ENCODE measurements around the gene ADGRB3. TPM values are rescaled to one million over a fixed set of nuclear protein-coding genes. Genes with fewer than 3 reads are reported as not detected.

ADGRB3 gene
- total RNA-seq, 2 experiments from 2014 or later = not detected

DNA sequence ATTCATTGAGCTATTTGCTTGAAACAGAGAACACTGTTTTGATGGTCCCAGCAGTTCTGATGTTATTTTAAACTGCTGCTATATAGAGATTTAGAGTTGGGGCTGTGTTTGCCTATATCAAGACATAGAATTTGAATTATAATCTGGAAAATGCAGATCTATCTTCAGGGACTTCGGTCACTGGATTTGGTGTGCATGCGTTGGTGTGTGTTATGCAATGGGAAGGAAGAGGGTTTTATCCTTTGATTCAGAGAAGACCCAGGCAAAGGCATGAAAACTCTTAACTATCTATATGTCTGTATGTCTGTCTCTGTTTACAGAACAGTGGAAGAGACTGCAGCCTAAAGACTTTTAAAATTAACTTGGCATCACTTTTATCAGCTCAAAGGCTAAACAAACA lies 2.0 kb downstream of the ADGRB3 start:
- BruUV-seq (replicated peaks) = no TSS peak
- Histone ChIP-seq H3K9me2 (ENCODE audit: insufficient read depth, low read length) (no peaks in the 10 kb centered on the region), H3K36me3 (ENCODE audit: insufficient read depth, low read length) (no peaks in the 10 kb centered on the region), H3K4me3 (ENCODE audit: low read depth, low read length, poor library complexity, severe bottlenecking) (no peak overlapping the region), H3K4me2 (ENCODE audit: low read length) (no peak overlapping the region), H3K9me3 (ENCODE audit: low read length) (no peaks in the 10 kb centered on the region), H3K4me1 (ENCODE audit: insufficient read depth, low read length, poor library complexity, severe bottlenecking) (no peaks in the 10 kb centered on the region), H4K20me1 (ENCODE audit: insufficient read depth, low read length) (no peaks in the 10 kb centered on the region), H2AFZ (ENCODE audit: low read length) (no peak overlapping the region), H3K79me2 (ENCODE audit: insufficient read depth, low read depth, low read length) (no peaks in the 10 kb centered on the region), H3K27ac (ENCODE audit: low read depth, low read length, poor library complexity, severe bottlenecking) (no peak overlapping the region)
- ChIA-PET CTCF (ENCODE audit: unreplicated experiment) (no interaction called here), POLR2A (no interaction called here)
- DNase-seq (ENCODE audit: low spot score) = no peak
- intact Hi-C loops (cut with micrococcal nuclease; ENCODE audit: unreplicated experiment) = loop anchor here (5.0 kb wide), 2 partner anchors 330 to 1470 kb away; no protein-coding TSS in a partner anchor
- TF ChIP-seq, protein P1, sequence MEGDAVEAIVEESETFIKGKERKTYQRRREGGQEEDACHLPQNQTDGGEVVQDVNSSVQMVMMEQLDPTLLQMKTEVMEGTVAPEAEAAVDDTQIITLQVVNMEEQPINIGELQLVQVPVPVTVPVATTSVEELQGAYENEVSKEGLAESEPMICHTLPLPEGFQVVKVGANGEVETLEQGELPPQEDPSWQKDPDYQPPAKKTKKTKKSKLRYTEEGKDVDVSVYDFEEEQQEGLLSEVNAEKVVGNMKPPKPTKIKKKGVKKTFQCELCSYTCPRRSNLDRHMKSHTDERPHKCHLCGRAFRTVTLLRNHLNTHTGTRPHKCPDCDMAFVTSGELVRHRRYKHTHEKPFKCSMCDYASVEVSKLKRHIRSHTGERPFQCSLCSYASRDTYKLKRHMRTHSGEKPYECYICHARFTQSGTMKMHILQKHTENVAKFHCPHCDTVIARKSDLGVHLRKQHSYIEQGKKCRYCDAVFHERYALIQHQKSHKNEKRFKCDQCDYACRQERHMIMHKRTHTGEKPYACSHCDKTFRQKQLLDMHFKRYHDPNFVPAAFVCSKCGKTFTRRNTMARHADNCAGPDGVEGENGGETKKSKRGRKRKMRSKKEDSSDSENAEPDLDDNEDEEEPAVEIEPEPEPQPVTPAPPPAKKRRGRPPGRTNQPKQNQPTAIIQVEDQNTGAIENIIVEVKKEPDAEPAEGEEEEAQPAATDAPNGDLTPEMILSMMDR (conservative IDR thresholded peaks at IDR 0.05; ENCODE audit: low read length) = no peak
- TF ChIP-seq EZH2phosphoT487 (IDR thresholded peaks at IDR 0.05; ENCODE audit: borderline replicate concordance, low read depth, low read length) = no peak

DNA sequence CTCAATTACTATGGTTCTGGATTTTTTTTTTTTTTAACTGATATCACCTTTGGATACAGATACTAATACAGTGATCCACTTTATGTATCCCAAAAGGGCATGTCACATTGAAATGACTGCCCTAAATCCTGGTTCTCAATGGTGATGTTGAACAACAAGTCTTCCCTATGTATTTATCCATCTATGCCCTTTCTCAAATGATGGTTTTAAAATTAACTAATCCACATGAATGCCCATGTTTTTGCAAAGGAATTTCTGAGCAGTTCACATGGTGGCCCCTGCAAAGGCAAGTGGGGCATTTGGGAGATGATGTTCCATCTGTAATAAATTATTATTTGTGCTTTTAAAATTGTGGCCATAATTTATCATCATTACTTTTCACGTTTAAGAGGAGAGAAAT lies 2.7 kb downstream of the ADGRB3 start:
- Histone ChIP-seq H3K79me2 (ENCODE audit: insufficient read depth, low read depth, low read length) (no peaks in the 10 kb centered on the region), H3K36me3 (ENCODE audit: insufficient read depth, low read length) (no peaks in the 10 kb centered on the region), H3K9me2 (ENCODE audit: insufficient read depth, low read length) (no peaks in the 10 kb centered on the region), H3K4me1 (ENCODE audit: insufficient read depth, low read length, poor library complexity, severe bottlenecking) (no peaks in the 10 kb centered on the region), H3K4me3 (ENCODE audit: low read depth, low read length, poor library complexity, severe bottlenecking) (no peak overlapping the region), H3K4me2 (ENCODE audit: low read length) (no peak overlapping the region), H2AFZ (ENCODE audit: low read length) (no peak overlapping the region), H3K27ac (ENCODE audit: low read depth, low read length, poor library complexity, severe bottlenecking) (no peak overlapping the region), H4K20me1 (ENCODE audit: insufficient read depth, low read length) (no peaks in the 10 kb centered on the region), H3K9me3 (ENCODE audit: low read length) (no peaks in the 10 kb centered on the region)
- no peak for DNase-seq (ENCODE audit: low spot score)
- intact Hi-C loops (cut with micrococcal nuclease; ENCODE audit: unreplicated experiment) = loop anchor here (5.0 kb wide), 2 partner anchors 330 to 1470 kb away; no protein-coding TSS in a partner anchor
- POLR2A ChIA-PET = no interaction called here
- CTCF ChIA-PET (ENCODE audit: unreplicated experiment) = no interaction called here
- no TSS peak for BruUV-seq (replicated peaks)
- no peak for TF ChIP-seq EZH2phosphoT487 (IDR thresholded peaks at IDR 0.05; ENCODE audit: borderline replicate concordance, low read depth, low read length)
- TF ChIP-seq, protein P1 (conservative IDR thresholded peaks at IDR 0.05; ENCODE audit: low read length) = no peak

DNA sequence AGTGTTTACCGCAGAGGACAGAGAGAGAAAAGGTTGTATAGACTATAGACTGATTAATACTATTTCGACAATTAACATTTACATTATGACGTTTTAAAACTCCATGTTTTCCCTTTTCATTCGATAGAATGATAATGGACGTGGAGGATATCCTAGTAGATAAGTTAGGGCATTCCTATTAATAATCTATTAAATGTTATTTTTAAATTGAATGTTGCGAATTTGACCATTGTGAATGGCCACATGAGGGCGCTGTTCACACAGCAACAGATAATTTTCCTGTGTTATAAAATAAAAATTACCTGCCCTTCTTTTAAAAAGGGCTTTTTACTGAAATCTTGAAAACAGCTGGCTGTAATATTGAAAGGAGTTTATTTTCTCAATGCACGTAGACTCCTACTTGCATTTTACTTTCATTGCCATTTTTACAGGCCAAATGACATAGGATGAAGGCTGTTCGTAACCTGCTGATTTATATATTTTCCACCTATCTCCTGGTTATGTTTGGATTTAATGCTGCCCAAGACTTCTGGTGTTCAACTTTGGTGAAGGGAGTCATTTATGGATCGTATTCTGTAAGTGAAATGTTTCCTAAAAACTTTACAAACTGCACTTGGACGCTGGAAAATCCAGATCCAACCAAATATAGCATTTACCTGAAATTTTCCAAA lies 3.3 kb downstream of the ADGRB3 start:
- intact Hi-C loops (cut with micrococcal nuclease; ENCODE audit: unreplicated experiment) = loop anchor here (5.0 kb wide), 2 partner anchors 329 to 1469 kb away; no protein-coding TSS in a partner anchor
- H2AFZ ChIP-seq (ENCODE audit: low read length) = no peak overlapping the region
- CTCF ChIA-PET (ENCODE audit: unreplicated experiment) = no interaction called here

More for the DNA sequence above, 3.3 kb downstream of the ADGRB3 start:
- no peaks in the 10 kb centered on the region for H3K9me3 ChIP-seq (ENCODE audit: low read length)
- H3K4me1 ChIP-seq (ENCODE audit: insufficient read depth, low read length, poor library complexity, severe bottlenecking) = no peaks in the 10 kb centered on the region
- POLR2A ChIA-PET = no interaction called here
- peak; percentile 35 for DNase-seq (ENCODE audit: low spot score)
- H3K4me3 ChIP-seq (ENCODE audit: low read depth, low read length, poor library complexity, severe bottlenecking) = no peak overlapping the region
- TF ChIP-seq, protein P1 (conservative IDR thresholded peaks at IDR 0.05; ENCODE audit: low read length) = peak; percentile 95
- no peak for TF ChIP-seq EZH2phosphoT487 (IDR thresholded peaks at IDR 0.05; ENCODE audit: borderline replicate concordance, low read depth, low read length)
- no peaks in the 10 kb centered on the region for H3K79me2 ChIP-seq (ENCODE audit: insufficient read depth, low read depth, low read length)
- BruUV-seq (replicated peaks) = no TSS peak
- no peaks in the 10 kb centered on the region for H3K36me3 ChIP-seq (ENCODE audit: insufficient read depth, low read length)
- H3K27ac ChIP-seq (ENCODE audit: low read depth, low read length, poor library complexity, severe bottlenecking) = no peak overlapping the region
- no peaks in the 10 kb centered on the region for H4K20me1 ChIP-seq (ENCODE audit: insufficient read depth, low read length)
- H3K9me2 ChIP-seq (ENCODE audit: insufficient read depth, low read length) = no peaks in the 10 kb centered on the region
- no peak overlapping the region for H3K4me2 ChIP-seq (ENCODE audit: low read length)

All from OCI-LY7 (cell line).